ENCODE measurements around the gene FKBP14.
A peak's percentile ranks its signal among the peaks of the same experiment; 100 is the strongest.

Gene FKBP14

DNA sequence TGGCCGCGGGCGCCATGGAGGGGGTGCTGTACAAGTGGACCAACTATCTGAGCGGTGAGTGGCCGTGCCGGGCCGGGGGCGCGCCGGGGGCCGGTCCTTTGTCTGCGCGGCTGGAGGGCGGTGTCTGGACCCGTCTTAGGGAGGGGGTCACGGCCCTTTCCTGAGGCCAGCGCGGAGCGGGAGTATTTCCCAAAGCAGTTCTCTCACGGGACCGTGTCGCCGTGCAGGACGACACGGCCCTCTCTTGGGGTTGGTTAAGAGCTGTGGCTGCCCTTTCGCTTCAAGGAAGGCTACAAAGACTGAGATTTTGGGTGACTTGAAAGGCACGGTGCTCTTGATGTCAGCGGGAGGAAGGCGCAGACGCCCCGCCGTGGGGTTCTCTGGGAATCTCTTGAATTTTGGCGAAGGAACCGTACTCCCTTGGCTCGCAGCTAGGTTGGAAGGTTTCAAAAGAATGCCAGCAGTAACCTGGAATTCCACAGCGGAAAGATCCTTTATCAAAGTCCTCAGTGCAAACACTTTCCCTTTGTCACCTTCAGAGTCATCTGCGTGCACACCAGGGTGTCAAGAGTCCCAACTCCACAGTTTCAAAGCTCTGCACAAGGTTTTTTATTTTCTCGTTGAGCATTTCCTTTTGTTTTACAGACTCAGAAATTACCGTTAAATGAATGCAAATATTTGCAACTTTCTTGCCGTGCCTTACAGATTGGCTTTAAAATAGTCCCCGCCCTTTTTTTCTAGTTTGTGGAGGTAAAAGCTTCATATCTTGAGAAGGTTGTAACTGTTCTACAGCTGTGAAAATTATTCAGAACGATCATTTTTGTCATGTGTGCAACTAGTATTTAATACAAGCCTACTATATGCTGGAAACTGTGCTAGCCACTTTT lies 2.5 kb upstream of the FKBP14 start:
- no peak for TF ChIP-seq ZC3H10 (CRISPR knock-in tag; IDR thresholded peaks at IDR 0.05)
- no peak for TF ChIP-seq TCF4 (CRISPR knock-in tag; IDR thresholded peaks at IDR 0.05; ENCODE audit: borderline replicate concordance)
- peak; percentile 33; the same call in 2 of the 3 replicates for ATAC-seq

DNA sequence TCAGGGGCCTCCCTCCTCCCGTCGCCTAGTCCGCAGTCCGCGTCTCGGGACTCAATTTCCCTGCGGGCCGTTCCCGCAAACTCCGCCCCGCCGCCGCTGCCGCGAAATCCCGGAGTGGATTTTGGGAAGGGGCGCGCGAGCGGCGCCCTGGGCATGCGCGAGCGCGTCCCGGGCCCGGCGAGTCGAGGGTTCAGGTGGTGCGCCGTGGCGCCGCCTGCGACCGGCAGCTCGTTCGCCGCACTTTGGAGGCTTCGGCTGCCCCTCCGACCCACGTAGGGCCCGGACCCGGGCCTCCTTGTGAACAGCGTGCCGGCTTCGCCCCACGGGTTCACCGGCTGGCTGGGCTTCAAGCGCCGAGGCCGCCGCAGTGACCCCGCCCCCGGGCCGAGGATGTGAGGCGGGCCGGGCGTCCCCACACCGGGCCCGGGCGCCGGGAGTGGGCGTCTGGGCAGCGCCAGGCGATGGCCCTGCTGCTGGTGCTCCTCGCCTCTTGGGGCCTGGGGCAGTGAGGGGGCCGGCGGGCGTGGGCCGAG lies 1.8 kb upstream of the FKBP14 start, which contains the start of gene PLEKHA8:
Gene PLEKHA8, plus strand, starts transcription at position 197 of the 533 bp plus-strand sequence. CDS start 351 bp downstream, outside the sequence.
- TF ChIP-seq ZC3H10 (CRISPR knock-in tag; IDR thresholded peaks at IDR 0.05) = no peak
- TF ChIP-seq CSDC2 (CRISPR knock-in tag; IDR thresholded peaks at IDR 0.05) = no peak
- TF ChIP-seq, protein P1, sequence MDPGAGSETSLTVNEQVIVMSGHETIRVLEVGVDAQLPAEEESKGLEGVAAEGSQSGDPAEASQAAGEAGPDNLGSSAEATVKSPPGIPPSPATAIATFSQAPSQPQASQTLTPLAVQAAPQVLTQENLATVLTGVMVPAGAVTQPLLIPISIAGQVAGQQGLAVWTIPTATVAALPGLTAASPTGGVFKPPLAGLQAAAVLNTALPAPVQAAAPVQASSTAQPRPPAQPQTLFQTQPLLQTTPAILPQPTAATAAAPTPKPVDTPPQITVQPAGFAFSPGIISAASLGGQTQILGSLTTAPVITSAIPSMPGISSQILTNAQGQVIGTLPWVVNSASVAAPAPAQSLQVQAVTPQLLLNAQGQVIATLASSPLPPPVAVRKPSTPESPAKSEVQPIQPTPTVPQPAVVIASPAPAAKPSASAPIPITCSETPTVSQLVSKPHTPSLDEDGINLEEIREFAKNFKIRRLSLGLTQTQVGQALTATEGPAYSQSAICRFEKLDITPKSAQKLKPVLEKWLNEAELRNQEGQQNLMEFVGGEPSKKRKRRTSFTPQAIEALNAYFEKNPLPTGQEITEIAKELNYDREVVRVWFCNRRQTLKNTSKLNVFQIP (CRISPR knock-in tag; IDR thresholded peaks at IDR 0.05; ENCODE audit: borderline replicate concordance, low read depth) = 0 out of 2 replicates have a peak, but pooled peaks have one; percentile 45
- peak; percentile 53 for ATAC-seq

DNA sequence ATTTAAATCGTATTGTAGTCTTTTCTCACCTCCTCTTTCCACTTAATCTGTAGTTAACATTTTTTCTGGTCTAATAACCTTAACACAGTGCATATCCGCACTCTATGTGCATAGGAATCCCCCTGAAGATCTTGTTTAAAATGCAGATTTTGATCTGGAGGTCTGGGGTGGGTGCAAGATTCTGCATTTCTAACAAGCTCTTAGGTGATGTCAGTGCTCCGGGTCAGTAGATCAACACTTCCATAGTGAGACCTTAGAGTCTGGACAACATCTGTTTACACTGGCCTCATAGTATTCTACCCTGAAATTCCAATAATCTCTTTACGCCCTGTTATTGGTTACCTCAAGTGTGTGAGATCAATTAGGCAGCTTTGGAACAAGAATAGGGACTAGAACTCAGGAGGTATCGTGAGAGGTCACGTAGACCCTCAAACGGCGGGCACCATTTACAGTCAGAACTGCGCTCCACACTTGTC lies 1.3 kb upstream of the FKBP14 start:
- ATAC-seq = no peak
- no peak for TF ChIP-seq ESRRG (CRISPR knock-in tag; IDR thresholded peaks at IDR 0.05)
- no peak for TF ChIP-seq OSR1 (CRISPR knock-in tag; IDR thresholded peaks at IDR 0.05)
- TF ChIP-seq TCF4 (CRISPR knock-in tag; IDR thresholded peaks at IDR 0.05; ENCODE audit: borderline replicate concordance) = no peak
- TF ChIP-seq ZFP30 (CRISPR knock-in tag; IDR thresholded peaks at IDR 0.05) = no peak
- no peak for TF ChIP-seq GLIS3 (CRISPR knock-in tag; IDR thresholded peaks at IDR 0.05)
- TF ChIP-seq, protein P2, sequence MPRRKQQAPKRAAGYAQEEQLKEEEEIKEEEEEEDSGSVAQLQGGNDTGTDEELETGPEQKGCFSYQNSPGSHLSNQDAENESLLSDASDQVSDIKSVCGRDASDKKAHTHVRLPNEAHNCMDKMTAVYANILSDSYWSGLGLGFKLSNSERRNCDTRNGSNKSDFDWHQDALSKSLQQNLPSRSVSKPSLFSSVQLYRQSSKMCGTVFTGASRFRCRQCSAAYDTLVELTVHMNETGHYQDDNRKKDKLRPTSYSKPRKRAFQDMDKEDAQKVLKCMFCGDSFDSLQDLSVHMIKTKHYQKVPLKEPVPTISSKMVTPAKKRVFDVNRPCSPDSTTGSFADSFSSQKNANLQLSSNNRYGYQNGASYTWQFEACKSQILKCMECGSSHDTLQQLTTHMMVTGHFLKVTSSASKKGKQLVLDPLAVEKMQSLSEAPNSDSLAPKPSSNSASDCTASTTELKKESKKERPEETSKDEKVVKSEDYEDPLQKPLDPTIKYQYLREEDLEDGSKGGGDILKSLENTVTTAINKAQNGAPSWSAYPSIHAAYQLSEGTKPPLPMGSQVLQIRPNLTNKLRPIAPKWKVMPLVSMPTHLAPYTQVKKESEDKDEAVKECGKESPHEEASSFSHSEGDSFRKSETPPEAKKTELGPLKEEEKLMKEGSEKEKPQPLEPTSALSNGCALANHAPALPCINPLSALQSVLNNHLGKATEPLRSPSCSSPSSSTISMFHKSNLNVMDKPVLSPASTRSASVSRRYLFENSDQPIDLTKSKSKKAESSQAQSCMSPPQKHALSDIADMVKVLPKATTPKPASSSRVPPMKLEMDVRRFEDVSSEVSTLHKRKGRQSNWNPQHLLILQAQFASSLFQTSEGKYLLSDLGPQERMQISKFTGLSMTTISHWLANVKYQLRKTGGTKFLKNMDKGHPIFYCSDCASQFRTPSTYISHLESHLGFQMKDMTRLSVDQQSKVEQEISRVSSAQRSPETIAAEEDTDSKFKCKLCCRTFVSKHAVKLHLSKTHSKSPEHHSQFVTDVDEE (CRISPR knock-in tag; IDR thresholded peaks at IDR 0.05) = no peak
- TF ChIP-seq, protein P1 (CRISPR knock-in tag; IDR thresholded peaks at IDR 0.05; ENCODE audit: borderline replicate concordance, low read depth) = no peak
- no peak for TF ChIP-seq ZNF70 (CRISPR knock-in tag; IDR thresholded peaks at IDR 0.05)
- no peak for TF ChIP-seq CSDC2 (CRISPR knock-in tag; IDR thresholded peaks at IDR 0.05)
- TF ChIP-seq ZNF8 (CRISPR knock-in tag; IDR thresholded peaks at IDR 0.05) = no peak

DNA sequence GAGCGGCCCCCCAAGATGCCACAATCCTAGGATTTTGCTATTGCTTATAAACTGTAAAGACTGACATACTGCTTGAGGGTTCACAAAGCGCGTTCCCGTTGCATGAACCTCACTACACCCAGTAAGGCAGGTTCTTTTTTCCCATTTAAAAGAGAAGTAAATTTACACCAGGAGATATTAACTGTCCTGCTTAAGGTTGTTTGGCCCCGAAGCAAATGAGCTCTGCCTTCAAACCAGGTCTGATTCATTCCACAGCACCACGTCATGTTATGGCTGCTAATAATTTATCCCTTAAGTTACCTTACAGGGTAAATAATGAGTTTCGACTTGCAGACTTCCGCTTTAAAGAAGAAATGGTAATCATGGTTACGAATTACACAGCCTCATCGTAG lies 559 bp upstream of the FKBP14 start:
- peak; percentile 43 for ATAC-seq

More for the DNA sequence above, 559 bp upstream of the FKBP14 start:
- TF ChIP-seq, protein P3, sequence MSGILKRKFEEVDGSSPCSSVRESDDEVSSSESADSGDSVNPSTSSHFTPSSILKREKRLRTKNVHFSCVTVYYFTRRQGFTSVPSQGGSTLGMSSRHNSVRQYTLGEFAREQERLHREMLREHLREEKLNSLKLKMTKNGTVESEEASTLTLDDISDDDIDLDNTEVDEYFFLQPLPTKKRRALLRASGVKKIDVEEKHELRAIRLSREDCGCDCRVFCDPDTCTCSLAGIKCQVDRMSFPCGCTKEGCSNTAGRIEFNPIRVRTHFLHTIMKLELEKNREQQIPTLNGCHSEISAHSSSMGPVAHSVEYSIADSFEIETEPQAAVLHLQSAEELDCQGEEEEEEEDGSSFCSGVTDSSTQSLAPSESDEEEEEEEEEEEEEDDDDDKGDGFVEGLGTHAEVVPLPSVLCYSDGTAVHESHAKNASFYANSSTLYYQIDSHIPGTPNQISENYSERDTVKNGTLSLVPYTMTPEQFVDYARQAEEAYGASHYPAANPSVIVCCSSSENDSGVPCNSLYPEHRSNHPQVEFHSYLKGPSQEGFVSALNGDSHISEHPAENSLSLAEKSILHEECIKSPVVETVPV (CRISPR knock-in tag; IDR thresholded peaks at IDR 0.05) = no peak
- TF ChIP-seq BACH2 (CRISPR knock-in tag; IDR thresholded peaks at IDR 0.05; ENCODE audit: borderline replicate concordance) (no peak), GLIS3 (CRISPR knock-in tag; IDR thresholded peaks at IDR 0.05) (no peak), SNAI2 (CRISPR knock-in tag; IDR thresholded peaks at IDR 0.05) (no peak), RARB (CRISPR knock-in tag; IDR thresholded peaks at IDR 0.05) (no peak), ZNF70 (CRISPR knock-in tag; IDR thresholded peaks at IDR 0.05) (no peak), ZFP3 (CRISPR knock-in tag; IDR thresholded peaks at IDR 0.05) (no peak), ZNF565 (CRISPR knock-in tag; conservative IDR thresholded peaks at IDR 0.05; ENCODE audit: low read depth) (no peak), TCF4 (CRISPR knock-in tag; IDR thresholded peaks at IDR 0.05; ENCODE audit: borderline replicate concordance) (no peak), ARNTL (CRISPR knock-in tag; IDR thresholded peaks at IDR 0.05; ENCODE audit: borderline replicate concordance, low read depth) (no peak)
- TF ChIP-seq, protein P1 (CRISPR knock-in tag; IDR thresholded peaks at IDR 0.05; ENCODE audit: borderline replicate concordance, low read depth) = no peak
- TF ChIP-seq, protein P2 (CRISPR knock-in tag; IDR thresholded peaks at IDR 0.05) = no peak

Measured in SK-N-SH treated with all-trans-retinoic acid at 6 μM for 48 hours (cell line).